22Rv1 (cell line): ENCODE results near the gene PTPRD.

Source experiments
- CTCF ChIP-seq: fragments of 450-650 bp; IDR thresholded peaks from 2 replicates; pipeline ENCODE4 v1.5.1; 2017; ENCODE audit warnings: mild to moderate bottlenecking
- ZFX ChIP-seq: fragments of 450-650 bp; IDR thresholded peaks from 2 replicates; pipeline ENCODE4 v1.6.1; 2017; ENCODE audit warnings: antibody characterized with exemption, borderline replicate concordance

- TF ChIP-seq CTCF (no peak), ZFX (no peak)
These were observed 1939.0 kb downstream of the PTPRD start for GRCh38 chr9:8673830-8674229.
